Astrocyte (in vitro differentiated cells and primary cell): ENCODE data around the gene OSTN. TPM values are rescaled to one million over a fixed set of nuclear protein-coding genes. Genes with fewer than 3 reads are reported as not detected.

ENCODE experiments used
- DNase-seq: peaks from one replicate; pipeline ENCODE4 v3.0.0-alpha.2; 2010; ENCODE audit warnings: low read depth
- FAIRE-seq: peaks from 2 replicates; lab custom pipeline; 2011; peaks lifted over from hg19 to GRCh38; lab: Jason Lieb, UNC
- H2AFZ ChIP-seq: 2 replicates; pipeline ENCODE4 v1.6.0; 2012; ENCODE audit warnings: low read depth, low read length, inconsistent platforms
- H3K27ac ChIP-seq: 2 replicates; pipeline ENCODE4 v1.5.1; 2011; ENCODE audit warnings: low read depth, low read length, inconsistent platforms
- H3K27me3 ChIP-seq: 2 replicates; pipeline ENCODE4 v1.6.0; 2011; ENCODE audit warnings: low read length, inconsistent platforms; ENCODE audit not compliant: insufficient read depth
- H3K36me3 ChIP-seq: 2 replicates; pipeline ENCODE4 v1.5.1; 2011; ENCODE audit warnings: low read length, inconsistent platforms; ENCODE audit not compliant: insufficient read depth
- H3K4me1 ChIP-seq: 2 replicates; pipeline ENCODE4 v1.5.1; 2011; ENCODE audit warnings: low read length, inconsistent platforms; ENCODE audit not compliant: insufficient read depth
- H3K4me2 ChIP-seq: 2 replicates; pipeline ENCODE4 v1.6.0; 2012; ENCODE audit warnings: low read length, inconsistent platforms
- H3K4me3 ChIP-seq: 2 replicates; pipeline ENCODE4 v1.5.1; 2011; ENCODE audit warnings: low read depth, mild to moderate bottlenecking, low read length, inconsistent platforms; ENCODE audit not compliant: insufficient read depth
- H3K79me2 ChIP-seq: 2 replicates; pipeline ENCODE4 v1.6.0; 2012; ENCODE audit warnings: mild to moderate bottlenecking, low read length, inconsistent platforms; ENCODE audit not compliant: insufficient read depth
- H3K9ac ChIP-seq: 2 replicates; pipeline ENCODE4 v1.6.0; 2012; ENCODE audit warnings: mild to moderate bottlenecking, low read length, inconsistent platforms
- H3K9me3 ChIP-seq: 2 replicates; pipeline ENCODE4 v1.5.1; 2012; ENCODE audit warnings: low read depth, mild to moderate bottlenecking, low read length, inconsistent platforms; ENCODE audit not compliant: insufficient read depth
- H4K20me1 ChIP-seq: 2 replicates; pipeline ENCODE4 v1.6.0; 2012; ENCODE audit warnings: low read length, inconsistent platforms; ENCODE audit not compliant: insufficient read depth
- H3K27ac Mint-ChIP-seq: one replicate; pipeline ENCODE4 v1.8.0; 2021; ENCODE audit warnings: mild to moderate bottlenecking, mixed read lengths; ENCODE audit not compliant: unreplicated experiment
- H3K27me3 Mint-ChIP-seq: one replicate; pipeline ENCODE4 v1.8.0; 2021; ENCODE audit warnings: low read depth, mixed read lengths; ENCODE audit not compliant: unreplicated experiment
- H3K36me3 Mint-ChIP-seq: one replicate; pipeline ENCODE4 v1.8.0; 2021; ENCODE audit warnings: low read depth, mixed read lengths; ENCODE audit not compliant: unreplicated experiment
- H3K4me1 Mint-ChIP-seq: one replicate; pipeline ENCODE4 v1.8.0; 2021; ENCODE audit warnings: low read depth, mixed read lengths; ENCODE audit not compliant: unreplicated experiment
- H3K4me3 Mint-ChIP-seq: one replicate; pipeline ENCODE4 v1.8.0; 2021; ENCODE audit warnings: mild to moderate bottlenecking, moderate library complexity, mixed read lengths; ENCODE audit not compliant: unreplicated experiment
- H3K9me3 Mint-ChIP-seq: one replicate; pipeline ENCODE4 v1.8.0; 2021; ENCODE audit warnings: mild to moderate bottlenecking, mixed read lengths; ENCODE audit not compliant: unreplicated experiment
- CTCF ChIP-seq: IDR thresholded peaks from 2 replicates; pipeline ENCODE4 v1.5.1; 2011; ENCODE audit warnings: low read depth, mild to moderate bottlenecking, inconsistent platforms, low read length, moderate library complexity; ENCODE audit not compliant: insufficient read depth
- EZH2 ChIP-seq: IDR thresholded peaks from 2 replicates; pipeline ENCODE4 v1.6.1; 2012; ENCODE audit warnings: mild to moderate bottlenecking, low read length, inconsistent platforms; ENCODE audit not compliant: insufficient read depth
- total RNA-seq: library from RNA; stranded (reverse); gene quantifications from 2 replicates; pipeline ENCODE4 v1.2.1, GENCODE V29; 2021

OSTN gene
- total RNA-seq, 1 donor from 2014 or later = not detected

- Histone ChIP-seq H4K20me1 (no peaks in the 10 kb centered on the region), H3K4me3 (no peak overlapping the region), H3K9me3 (no peaks in the 10 kb centered on the region), H3K4me1 (no peaks in the 10 kb centered on the region), H3K27ac (no peak overlapping the region), H2AFZ (no peak overlapping the region), H3K79me2 (no peaks in the 10 kb centered on the region), H3K9ac (no peak overlapping the region), H3K4me2 (no peak overlapping the region), H3K27me3 (no peaks in the 10 kb centered on the region), H3K36me3 (no peaks in the 10 kb centered on the region)
- Mint-ChIP-seq H3K27ac (no peak overlapping the region), H3K36me3 (no peaks in the 10 kb centered on the region), H3K4me1 (no peaks in the 10 kb centered on the region), H3K27me3 (peaks cover 2% of the 10 kb centered on the region), H3K4me3 (no peak overlapping the region), H3K9me3 (no peaks in the 10 kb centered on the region)
- DNase-seq (no peak), FAIRE-seq (no peak)
- TF ChIP-seq CTCF = no peak
- no peak for TF ChIP-seq EZH2
Observed at GRCh38 chr3:191296041-191296541, 97.0 kb downstream of the OSTN start.

- Mint-ChIP-seq H3K27me3 (peaks cover 2% of the 10 kb centered on the region), H3K4me3 (no peak overlapping the region), H3K27ac (no peak overlapping the region), H3K9me3 (no peaks in the 10 kb centered on the region), H3K4me1 (peaks cover 7% of the 10 kb centered on the region), H3K36me3 (no peaks in the 10 kb centered on the region)
- H3K27me3 ChIP-seq = no peaks in the 10 kb centered on the region
- no peak overlapping the region for H3K4me3 ChIP-seq
- H3K79me2 ChIP-seq = no peaks in the 10 kb centered on the region
- no peak overlapping the region for H2AFZ ChIP-seq
- no peak for FAIRE-seq
- no peak overlapping the region for H3K9ac ChIP-seq
- H3K4me1 ChIP-seq = no peaks in the 10 kb centered on the region
- H4K20me1 ChIP-seq = no peaks in the 10 kb centered on the region
- no peak overlapping the region for H3K4me2 ChIP-seq
- no peak for TF ChIP-seq EZH2
- no peak overlapping the region for H3K27ac ChIP-seq
- H3K9me3 ChIP-seq = no peaks in the 10 kb centered on the region
- H3K36me3 ChIP-seq = no peaks in the 10 kb centered on the region
- no peak for DNase-seq
Observed at GRCh38 chr3:191298846-191299245, 99.8 kb downstream of the OSTN start.

- no peak overlapping the region for H3K4me3 ChIP-seq
- H3K4me1 ChIP-seq = no peaks in the 10 kb centered on the region
- no peaks in the 10 kb centered on the region for H3K36me3 Mint-ChIP-seq
- no peaks in the 10 kb centered on the region for H3K79me2 ChIP-seq
- H3K27ac ChIP-seq = no peak overlapping the region
- no peaks in the 10 kb centered on the region for H3K9me3 Mint-ChIP-seq
- H3K4me1 Mint-ChIP-seq = peaks cover 7% of the 10 kb centered on the region
- no peak for DNase-seq
- no peak for FAIRE-seq
- no peak overlapping the region for H3K27ac Mint-ChIP-seq
- H3K9ac ChIP-seq = no peak overlapping the region
- no peak overlapping the region for H3K4me2 ChIP-seq
- H4K20me1 ChIP-seq = no peaks in the 10 kb centered on the region
- H3K27me3 Mint-ChIP-seq = peaks cover 6% of the 10 kb centered on the region
- H2AFZ ChIP-seq = no peak overlapping the region
- no peaks in the 10 kb centered on the region for H3K27me3 ChIP-seq
- H3K4me3 Mint-ChIP-seq = no peak overlapping the region
- TF ChIP-seq CTCF (no peak), EZH2 (no peak)
- H3K36me3 ChIP-seq = no peaks in the 10 kb centered on the region
- H3K9me3 ChIP-seq = no peaks in the 10 kb centered on the region
Observed at GRCh38 chr3:191300422-191300821, 101.4 kb downstream of the OSTN start.
